GM18861 (cell line): ENCODE results near the gene ZNF592.
"Not testable (repeated sequence)": the region's sequence is repeated elsewhere in the genome, so short reads cannot be mapped to it uniquely, and the experiment has no call there.

Source experiments
- ATAC-seq: cut with Tn5 transposase; IDR thresholded peaks from one replicate; pipeline ENCODE4 v1.9.1; 2021; ENCODE audit not compliant: unreplicated experiment

ZNF592 gene

GRCh38 chr15:84827246-84827645, 78.9 kb downstream of the ZNF592 start:
- no peak for ATAC-seq

GRCh38 chr15:84828086-84828908, 79.9 kb downstream of the ZNF592 start:
- ATAC-seq, result no peak

GRCh38 chr15:84829428-84829827, 81.0 kb downstream of the ZNF592 start:
- ATAC-seq, result no peak

- no peak for ATAC-seq
Measured at GRCh38 chr15:84830036-84830435, 81.6 kb downstream of the ZNF592 start.

- no peak for ATAC-seq
Measured at GRCh38 chr15:84831028-84831427, 82.6 kb downstream of the ZNF592 start.

- no peak for ATAC-seq
Measured at GRCh38 chr15:84831613-84832012, 83.2 kb downstream of the ZNF592 start.

GRCh38 chr15:84832448-84833040, 84.2 kb downstream of the ZNF592 start:
- no peak for ATAC-seq

- ATAC-seq, result no peak
Measured at GRCh38 chr15:84833447-84834228, 85.2 kb downstream of the ZNF592 start.

- no peak for ATAC-seq
Measured at GRCh38 chr15:84834229-84834955, 86.0 kb downstream of the ZNF592 start.

GRCh38 chr15:84834969-84835368, 86.6 kb downstream of the ZNF592 start:
- no peak for ATAC-seq

GRCh38 chr15:84835661-84836337, 87.4 kb downstream of the ZNF592 start:
- ATAC-seq, result no peak

- no peak for ATAC-seq
Measured at GRCh38 chr15:84836844-84837243, 88.5 kb downstream of the ZNF592 start.

- ATAC-seq, result no peak
Measured at GRCh38 chr15:84839714-84840113, 91.3 kb downstream of the ZNF592 start.

GRCh38 chr15:84840255-84840654, 91.9 kb downstream of the ZNF592 start:
- no peak for ATAC-seq

GRCh38 chr15:84840741-84841429, 92.5 kb downstream of the ZNF592 start:
- no peak for ATAC-seq

GRCh38 chr15:84842781-84843180, 94.4 kb downstream of the ZNF592 start:
- ATAC-seq, result no peak

- ATAC-seq, result no peak
Measured at GRCh38 chr15:84844964-84845363, 96.6 kb downstream of the ZNF592 start.

GRCh38 chr15:84845631-84846030, 97.2 kb downstream of the ZNF592 start:
- not testable (repeated sequence) for ATAC-seq

- ATAC-seq, result no peak
Measured at GRCh38 chr15:84846269-84846668, 97.9 kb downstream of the ZNF592 start.

GRCh38 chr15:84847382-84847781, 99.0 kb downstream of the ZNF592 start:
- no peak for ATAC-seq
